ENCODE data around the gene PRKRIP1.

- TF ChIP-seq EGR1 (IDR thresholded peaks at IDR 0.05; ENCODE audit: low read depth in 2 of 2) = no peak
- TF ChIP-seq, protein P1, sequence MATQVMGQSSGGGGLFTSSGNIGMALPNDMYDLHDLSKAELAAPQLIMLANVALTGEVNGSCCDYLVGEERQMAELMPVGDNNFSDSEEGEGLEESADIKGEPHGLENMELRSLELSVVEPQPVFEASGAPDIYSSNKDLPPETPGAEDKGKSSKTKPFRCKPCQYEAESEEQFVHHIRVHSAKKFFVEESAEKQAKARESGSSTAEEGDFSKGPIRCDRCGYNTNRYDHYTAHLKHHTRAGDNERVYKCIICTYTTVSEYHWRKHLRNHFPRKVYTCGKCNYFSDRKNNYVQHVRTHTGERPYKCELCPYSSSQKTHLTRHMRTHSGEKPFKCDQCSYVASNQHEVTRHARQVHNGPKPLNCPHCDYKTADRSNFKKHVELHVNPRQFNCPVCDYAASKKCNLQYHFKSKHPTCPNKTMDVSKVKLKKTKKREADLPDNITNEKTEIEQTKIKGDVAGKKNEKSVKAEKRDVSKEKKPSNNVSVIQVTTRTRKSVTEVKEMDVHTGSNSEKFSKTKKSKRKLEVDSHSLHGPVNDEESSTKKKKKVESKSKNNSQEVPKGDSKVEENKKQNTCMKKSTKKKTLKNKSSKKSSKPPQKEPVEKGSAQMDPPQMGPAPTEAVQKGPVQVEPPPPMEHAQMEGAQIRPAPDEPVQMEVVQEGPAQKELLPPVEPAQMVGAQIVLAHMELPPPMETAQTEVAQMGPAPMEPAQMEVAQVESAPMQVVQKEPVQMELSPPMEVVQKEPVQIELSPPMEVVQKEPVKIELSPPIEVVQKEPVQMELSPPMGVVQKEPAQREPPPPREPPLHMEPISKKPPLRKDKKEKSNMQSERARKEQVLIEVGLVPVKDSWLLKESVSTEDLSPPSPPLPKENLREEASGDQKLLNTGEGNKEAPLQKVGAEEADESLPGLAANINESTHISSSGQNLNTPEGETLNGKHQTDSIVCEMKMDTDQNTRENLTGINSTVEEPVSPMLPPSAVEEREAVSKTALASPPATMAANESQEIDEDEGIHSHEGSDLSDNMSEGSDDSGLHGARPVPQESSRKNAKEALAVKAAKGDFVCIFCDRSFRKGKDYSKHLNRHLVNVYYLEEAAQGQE (IDR thresholded peaks at IDR 0.05) = no peak
- TF ChIP-seq CTCF (IDR thresholded peaks at IDR 0.05; ENCODE audit: low read depth, low read length, missing input control) = no peak
- TF ChIP-seq TAF1 (conservative IDR thresholded peaks at IDR 0.05) = no peak
- TF ChIP-seq, protein P2, sequence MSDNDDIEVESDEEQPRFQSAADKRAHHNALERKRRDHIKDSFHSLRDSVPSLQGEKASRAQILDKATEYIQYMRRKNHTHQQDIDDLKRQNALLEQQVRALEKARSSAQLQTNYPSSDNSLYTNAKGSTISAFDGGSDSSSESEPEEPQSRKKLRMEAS (IDR thresholded peaks at IDR 0.05) = no peak
- TF ChIP-seq SP1 (IDR thresholded peaks at IDR 0.05) = no peak
- no peak for TF ChIP-seq RXRA (IDR thresholded peaks at IDR 0.05)
Measured at GRCh38 chr7:102473271-102473991, 77.3 kb downstream of the PRKRIP1 start.

All from liver (tissue), 3 donors.